Measurements from ENCODE around the gene IPO8.

IPO8 gene

GRCh38 chr12:30679241-30679640 is 16.4 kb downstream of the IPO8 start:
- TF ChIP-seq TAF1 (IDR thresholded peaks at IDR 0.05; ENCODE audit: borderline replicate concordance, low read depth, low read length) (no peak), POLR2A (IDR thresholded peaks at IDR 0.05; ENCODE audit: low read depth, low read length) (no peak), POLR2AphosphoS5 (IDR thresholded peaks at IDR 0.05; ENCODE audit: low read depth, low read length) (no peak)
- no peak for FAIRE-seq
- DNase-seq (ENCODE audit: insufficient read length): no peak

- FAIRE-seq (no peak), DNase-seq (ENCODE audit: insufficient read length) (no peak)
- TF ChIP-seq TAF1 (IDR thresholded peaks at IDR 0.05; ENCODE audit: borderline replicate concordance, low read depth, low read length): no peak
- TF ChIP-seq POLR2A (IDR thresholded peaks at IDR 0.05; ENCODE audit: low read depth, low read length): no peak
- no peak for TF ChIP-seq POLR2AphosphoS5 (IDR thresholded peaks at IDR 0.05; ENCODE audit: low read depth, low read length)
These were observed 17.4 kb downstream of the IPO8 start for GRCh38 chr12:30678221-30678620.

GRCh38 chr12:30661210-30661609 is 34.5 kb downstream of the IPO8 start:
- DNase-seq (ENCODE audit: insufficient read length) (no peak), FAIRE-seq (no peak)
- TF ChIP-seq POLR2A (IDR thresholded peaks at IDR 0.05; ENCODE audit: low read depth, low read length) (no peak), POLR2AphosphoS5 (IDR thresholded peaks at IDR 0.05; ENCODE audit: low read depth, low read length) (no peak), TAF1 (IDR thresholded peaks at IDR 0.05; ENCODE audit: borderline replicate concordance, low read depth, low read length) (no peak)

DNA sequence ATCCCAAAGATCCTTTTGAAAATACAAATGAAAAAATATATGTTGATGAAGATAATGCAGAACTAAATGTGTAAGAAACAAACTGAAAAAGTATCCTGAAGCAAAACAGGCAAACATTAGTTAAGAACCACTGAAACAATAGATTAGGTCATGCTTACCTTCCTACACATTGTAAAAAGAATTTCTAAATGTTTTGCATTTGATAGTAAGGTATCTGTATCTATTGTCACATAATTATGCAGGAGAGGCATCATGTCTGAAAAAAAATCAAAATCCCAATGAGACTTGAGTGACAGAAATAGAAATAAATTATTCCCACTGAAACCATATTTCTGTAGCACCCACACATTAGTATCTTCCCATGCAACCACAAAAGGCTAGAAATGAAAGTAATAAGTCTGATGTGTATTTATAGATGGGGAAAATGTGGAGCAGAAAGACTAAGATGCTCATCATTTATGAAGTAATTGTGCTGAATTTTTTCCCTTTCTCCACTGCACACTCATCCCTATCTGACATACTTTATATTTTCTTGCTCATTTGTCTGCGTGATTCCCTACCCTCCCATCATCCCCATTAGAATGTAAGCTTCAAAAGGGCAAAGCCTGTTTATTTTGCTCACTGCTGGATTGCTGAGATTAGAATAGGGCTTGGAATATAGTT is 43.5 kb downstream of the IPO8 start:
- no peak for TF ChIP-seq POLR2A (IDR thresholded peaks at IDR 0.05; ENCODE audit: low read depth, low read length)
- FAIRE-seq (no peak), DNase-seq (ENCODE audit: insufficient read length) (no peak)

- DNase-seq (ENCODE audit: insufficient read length) (no peak), FAIRE-seq (no peak)
- TF ChIP-seq TAF1 (IDR thresholded peaks at IDR 0.05; ENCODE audit: borderline replicate concordance, low read depth, low read length) (no peak), POLR2AphosphoS5 (IDR thresholded peaks at IDR 0.05; ENCODE audit: low read depth, low read length) (no peak), POLR2A (IDR thresholded peaks at IDR 0.05; ENCODE audit: low read depth, low read length) (no peak)
These were observed 48.8 kb downstream of the IPO8 start for GRCh38 chr12:30646821-30647220.

- DNase-seq (ENCODE audit: insufficient read length) (no peak), FAIRE-seq (no peak)
- TF ChIP-seq POLR2A (IDR thresholded peaks at IDR 0.05; ENCODE audit: low read depth, low read length): no peak
- no peak for TF ChIP-seq POLR2AphosphoS5 (IDR thresholded peaks at IDR 0.05; ENCODE audit: low read depth, low read length)
- no peak for TF ChIP-seq TAF1 (IDR thresholded peaks at IDR 0.05; ENCODE audit: borderline replicate concordance, low read depth, low read length)
These were observed 52.3 kb downstream of the IPO8 start for GRCh38 chr12:30643366-30643765.

DNA sequence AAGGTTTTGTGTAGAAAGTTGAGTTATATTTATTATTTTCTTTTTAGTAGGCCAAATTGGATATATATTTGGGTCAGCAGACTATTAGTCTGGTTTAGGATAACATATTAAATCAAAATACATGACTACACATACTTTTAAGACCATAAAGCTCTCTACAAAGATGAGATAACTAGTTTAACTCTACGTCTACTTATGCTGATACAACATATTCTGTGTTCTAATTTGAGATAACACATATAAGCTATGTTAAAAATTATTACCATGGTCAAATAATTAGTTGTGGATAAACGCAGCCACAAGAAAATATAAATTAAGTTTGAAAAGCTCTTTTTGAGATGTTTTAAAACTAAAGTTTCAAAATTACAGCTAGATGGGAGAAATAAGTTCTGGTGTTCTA is 55.3 kb downstream of the IPO8 start:
- DNase-seq (ENCODE audit: insufficient read length) (no peak), FAIRE-seq (no peak)
- TF ChIP-seq TAF1 (IDR thresholded peaks at IDR 0.05; ENCODE audit: borderline replicate concordance, low read depth, low read length) (no peak), POLR2AphosphoS5 (IDR thresholded peaks at IDR 0.05; ENCODE audit: low read depth, low read length) (no peak), POLR2A (IDR thresholded peaks at IDR 0.05; ENCODE audit: low read depth, low read length) (no peak)

DNA sequence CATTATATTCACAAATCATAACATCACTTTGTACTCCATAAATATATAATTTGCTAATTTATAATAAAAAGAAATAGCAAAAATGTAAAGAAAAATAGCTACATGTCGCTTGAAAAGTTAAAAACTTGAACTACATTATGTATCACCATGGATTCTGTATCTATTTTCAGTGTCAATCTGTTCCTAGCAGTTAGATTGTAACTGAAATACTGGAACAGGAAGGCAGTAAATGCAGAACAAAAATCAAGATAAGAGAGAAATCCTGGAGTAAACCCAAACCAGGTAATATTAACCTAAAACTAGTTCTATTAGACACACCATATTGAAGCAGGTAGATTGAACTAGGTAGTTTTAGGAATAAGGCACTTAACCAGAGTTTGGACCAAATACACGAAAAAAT is 60.3 kb downstream of the IPO8 start:
- FAIRE-seq: no peak
- TF ChIP-seq POLR2A (IDR thresholded peaks at IDR 0.05; ENCODE audit: low read depth, low read length) (no peak), TAF1 (IDR thresholded peaks at IDR 0.05; ENCODE audit: borderline replicate concordance, low read depth, low read length) (no peak), POLR2AphosphoS5 (IDR thresholded peaks at IDR 0.05; ENCODE audit: low read depth, low read length) (no peak)

DNA sequence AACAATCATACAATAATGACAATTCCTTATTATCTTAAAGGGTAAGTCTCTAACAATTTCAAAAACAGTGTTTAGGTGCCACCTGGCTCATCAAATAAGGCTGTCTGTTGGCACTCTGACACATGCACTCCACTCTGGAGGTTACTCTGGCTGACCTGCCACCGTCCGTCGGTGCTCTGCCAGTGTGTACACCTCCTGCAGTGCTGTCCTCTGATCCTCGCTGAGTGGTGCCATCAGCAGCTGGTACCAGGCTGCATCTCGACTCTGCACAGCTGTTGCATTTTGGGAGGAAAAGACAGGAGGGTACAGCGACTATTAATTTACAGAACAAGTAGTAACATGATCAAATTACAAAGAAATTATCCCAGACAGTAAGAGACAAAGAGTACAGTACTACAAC is 63.9 kb downstream of the IPO8 start:
- no peak for TF ChIP-seq POLR2AphosphoS5 (IDR thresholded peaks at IDR 0.05; ENCODE audit: low read depth, low read length)
- no peak for TF ChIP-seq POLR2A (IDR thresholded peaks at IDR 0.05; ENCODE audit: low read depth, low read length)
- TF ChIP-seq TAF1 (IDR thresholded peaks at IDR 0.05; ENCODE audit: borderline replicate concordance, low read depth, low read length): no peak
- DNase-seq (ENCODE audit: insufficient read length) (no peak), FAIRE-seq (no peak)

More for the DNA sequence above, 60.3 kb downstream of the IPO8 start:
- DNase-seq (ENCODE audit: insufficient read length): no peak

GRCh38 chr12:30630979-30631285 is 64.7 kb downstream of the IPO8 start:
- no peak for FAIRE-seq
- TF ChIP-seq TAF1 (IDR thresholded peaks at IDR 0.05; ENCODE audit: borderline replicate concordance, low read depth, low read length) (no peak), POLR2A (IDR thresholded peaks at IDR 0.05; ENCODE audit: low read depth, low read length) (no peak), POLR2AphosphoS5 (IDR thresholded peaks at IDR 0.05; ENCODE audit: low read depth, low read length) (no peak)

DNA sequence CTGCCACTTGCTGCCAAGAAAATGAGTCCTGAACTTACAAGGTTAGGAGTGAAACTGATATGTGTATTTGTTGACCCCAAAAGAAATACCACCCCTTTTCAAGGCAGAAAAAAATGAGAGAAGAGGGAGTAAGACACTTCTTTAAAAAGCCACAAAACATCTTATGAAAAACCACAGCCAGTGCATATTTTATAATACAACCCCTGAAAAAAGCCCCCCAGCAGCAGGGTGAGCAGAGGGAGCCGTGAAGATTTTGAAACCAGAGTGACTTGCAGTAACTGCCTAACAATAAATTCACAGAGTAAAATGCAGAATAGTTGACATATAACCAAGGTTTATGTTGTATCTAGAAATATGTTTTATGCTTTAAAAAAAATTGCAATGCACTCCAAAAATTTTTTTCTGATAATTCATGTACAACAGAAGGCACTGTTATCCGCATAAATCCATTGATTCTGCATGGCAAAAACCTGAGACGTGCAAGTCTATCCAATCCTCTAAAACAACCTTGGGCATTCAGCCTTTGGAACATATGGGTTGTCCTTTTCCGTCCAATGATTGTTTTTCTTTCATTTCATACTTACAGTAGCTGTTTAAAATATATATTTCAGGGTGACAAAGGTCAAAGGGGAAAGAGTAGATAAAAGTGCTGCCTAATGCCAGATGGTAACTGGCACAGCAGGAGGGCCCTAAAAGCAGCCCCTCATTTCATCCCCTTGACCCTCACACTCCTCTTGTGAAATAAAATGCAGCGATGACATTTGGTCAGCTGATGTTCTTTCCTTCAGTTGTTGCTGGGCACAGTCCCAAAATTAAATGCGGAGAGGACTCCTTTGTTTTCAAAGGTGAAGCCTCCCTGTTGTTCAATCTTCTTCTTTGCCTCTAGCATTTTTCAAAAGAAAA is 65.3 kb downstream of the IPO8 start:
- DNase-seq (ENCODE audit: insufficient read length) (no peak), FAIRE-seq (no peak)
- TF ChIP-seq TAF1 (IDR thresholded peaks at IDR 0.05; ENCODE audit: borderline replicate concordance, low read depth, low read length) (no peak), POLR2AphosphoS5 (IDR thresholded peaks at IDR 0.05; ENCODE audit: low read depth, low read length) (no peak), POLR2A (IDR thresholded peaks at IDR 0.05; ENCODE audit: low read depth, low read length) (no peak)

More at GRCh38 chr12:30630979-30631285, 64.7 kb downstream of the IPO8 start:
- no peak for DNase-seq (ENCODE audit: insufficient read length)

DNA sequence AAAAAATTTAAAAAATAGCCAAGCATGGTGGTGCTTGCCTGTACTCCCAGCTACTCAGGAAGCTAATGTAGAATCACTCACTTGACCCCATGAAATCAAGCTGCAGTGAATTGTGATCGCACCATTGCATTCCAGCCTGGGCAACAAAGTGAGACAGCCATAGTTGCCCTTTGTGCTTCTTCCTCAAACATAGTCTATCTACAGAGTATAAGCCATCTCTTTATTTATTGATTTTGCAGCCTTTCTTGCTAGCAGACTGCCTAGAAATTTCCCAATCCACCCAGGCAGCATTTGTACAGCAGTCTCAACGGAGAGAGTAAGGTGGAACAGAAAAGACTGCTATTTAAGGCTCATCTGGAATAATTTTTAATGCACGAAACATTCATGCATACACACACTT is 68.8 kb downstream of the IPO8 start:
- no peak for DNase-seq (ENCODE audit: insufficient read length)
- no peak for FAIRE-seq
- TF ChIP-seq TAF1 (IDR thresholded peaks at IDR 0.05; ENCODE audit: borderline replicate concordance, low read depth, low read length): no peak
- TF ChIP-seq POLR2A (IDR thresholded peaks at IDR 0.05; ENCODE audit: low read depth, low read length): no peak
- TF ChIP-seq POLR2AphosphoS5 (IDR thresholded peaks at IDR 0.05; ENCODE audit: low read depth, low read length): no peak
